ENCODE data around the gene PLCG2. TPM values are rescaled to one million over a fixed set of nuclear protein-coding genes. Genes with fewer than 3 reads are reported as not detected.
A peak's percentile ranks its signal among the peaks of the same experiment; 100 is the strongest.

PLCG2 gene
- total RNA-seq, 1 experiment from 2014 or later: 6.0 TPM

DNA sequence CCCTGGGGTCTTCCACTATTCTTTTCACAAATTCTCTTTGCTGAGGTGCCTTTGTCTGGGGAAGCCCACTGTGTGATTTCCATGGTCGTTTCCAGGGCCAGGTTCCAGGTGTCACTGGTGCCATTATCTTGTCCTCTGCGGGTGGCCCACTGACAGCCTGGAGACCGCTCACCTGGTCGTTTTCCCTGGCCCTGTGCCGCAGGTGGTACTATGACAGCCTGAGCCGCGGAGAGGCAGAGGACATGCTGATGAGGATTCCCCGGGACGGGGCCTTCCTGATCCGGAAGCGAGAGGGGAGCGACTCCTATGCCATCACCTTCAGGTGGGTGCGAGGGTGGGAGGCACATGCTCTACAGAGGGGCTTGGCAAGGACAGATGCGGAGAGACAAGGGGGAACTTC, 133.3 kb downstream of the PLCG2 start:
- no peak overlapping the region for H2AK5ac ChIP-seq (ENCODE audit: insufficient read length, low read length)
- H3K4me3 Mint-ChIP-seq: no peak overlapping the region
- H2BK15ac ChIP-seq (ENCODE audit: low read depth, low read length): no peak overlapping the region
- H4K91ac ChIP-seq (ENCODE audit: insufficient read length, low read depth, low read length): no peak overlapping the region
- H3K27me3 Mint-ChIP-seq (ENCODE audit: low read depth): no peaks in the 10 kb centered on the region
- H3K36me3 Mint-ChIP-seq (ENCODE audit: insufficient read depth in 1 of 3, low read depth in 3 of 3): no peaks in the 10 kb centered on the region
- H3K27ac ChIP-seq (ENCODE audit: insufficient read length, low read depth, low read length): no peak overlapping the region
- H2AFZ ChIP-seq (ENCODE audit: low read length): no peak overlapping the region
- no peak overlapping the region for H4K5ac ChIP-seq (ENCODE audit: insufficient read length, low read depth, low read length)
- H3K79me1 ChIP-seq (ENCODE audit: insufficient read depth, low read depth, low read length, poor library complexity, severe bottlenecking): no peaks in the 10 kb centered on the region
- no peak overlapping the region for H3T11ph ChIP-seq (ENCODE audit: low read length)
- no peak overlapping the region; the same call in 1 of the 2 replicates for H3K14ac ChIP-seq (ENCODE audit: insufficient read depth, low read length)
- H3K9ac ChIP-seq (ENCODE audit: extremely low read depth, insufficient read length, low read length): no peak overlapping the region
- no peak for DNase-seq
- H3K79me2 ChIP-seq (ENCODE audit: insufficient read depth, low read length): no peaks in the 10 kb centered on the region
- no peak overlapping the region for H3K4ac ChIP-seq (ENCODE audit: low read depth, low read length)
- H3K27ac Mint-ChIP-seq: peak overlapping the region in 2 of 3 experiments; percentile 24 to 76; a peak in 4 of 7 replicates
- H3K9me3 Mint-ChIP-seq: no peaks in the 10 kb centered on the region
- no CpG with 5 or more reads among the region's 14 CpGs for WGBS (ENCODE audit: extremely low coverage, insufficient read length, low lambda C conversion rate)
- H3K18ac ChIP-seq (ENCODE audit: insufficient read length, low read depth, low read length): no peak overlapping the region
- no peak overlapping the region for H3K23ac ChIP-seq (ENCODE audit: insufficient read length, low read depth, low read length)
- no peak overlapping the region for H4K8ac ChIP-seq (replicated peaks; ENCODE audit: insufficient read length, low read depth, low read length)
- no peak overlapping the region for H2BK20ac ChIP-seq (ENCODE audit: low read depth, low read length, poor library complexity, severe bottlenecking)
- no peaks in the 10 kb centered on the region for H3K27me3 ChIP-seq (ENCODE audit: insufficient read depth, low read length)
- H3K56ac ChIP-seq (ENCODE audit: insufficient read length, low read depth, low read length): no peak overlapping the region
- H3K4me1 ChIP-seq (ENCODE audit: insufficient read depth, low read length): no peaks in the 10 kb centered on the region
- H2BK5ac ChIP-seq (ENCODE audit: insufficient read length, low read length): no peak overlapping the region
- H3K9me3 ChIP-seq (ENCODE audit: control insufficient read depth, low read depth, low read length): no peaks in the 10 kb centered on the region
- no peak overlapping the region for H3K4me2 ChIP-seq (ENCODE audit: insufficient read depth, insufficient read length, low read length)
- no peaks in the 10 kb centered on the region for H3K23me2 ChIP-seq (ENCODE audit: insufficient read length, low read depth, low read length, poor library complexity, severe bottlenecking)
- TF ChIP-seq, protein P1, sequence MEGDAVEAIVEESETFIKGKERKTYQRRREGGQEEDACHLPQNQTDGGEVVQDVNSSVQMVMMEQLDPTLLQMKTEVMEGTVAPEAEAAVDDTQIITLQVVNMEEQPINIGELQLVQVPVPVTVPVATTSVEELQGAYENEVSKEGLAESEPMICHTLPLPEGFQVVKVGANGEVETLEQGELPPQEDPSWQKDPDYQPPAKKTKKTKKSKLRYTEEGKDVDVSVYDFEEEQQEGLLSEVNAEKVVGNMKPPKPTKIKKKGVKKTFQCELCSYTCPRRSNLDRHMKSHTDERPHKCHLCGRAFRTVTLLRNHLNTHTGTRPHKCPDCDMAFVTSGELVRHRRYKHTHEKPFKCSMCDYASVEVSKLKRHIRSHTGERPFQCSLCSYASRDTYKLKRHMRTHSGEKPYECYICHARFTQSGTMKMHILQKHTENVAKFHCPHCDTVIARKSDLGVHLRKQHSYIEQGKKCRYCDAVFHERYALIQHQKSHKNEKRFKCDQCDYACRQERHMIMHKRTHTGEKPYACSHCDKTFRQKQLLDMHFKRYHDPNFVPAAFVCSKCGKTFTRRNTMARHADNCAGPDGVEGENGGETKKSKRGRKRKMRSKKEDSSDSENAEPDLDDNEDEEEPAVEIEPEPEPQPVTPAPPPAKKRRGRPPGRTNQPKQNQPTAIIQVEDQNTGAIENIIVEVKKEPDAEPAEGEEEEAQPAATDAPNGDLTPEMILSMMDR (conservative IDR thresholded peaks at IDR 0.05): no peak
- H2BK12ac ChIP-seq (ENCODE audit: insufficient read length, low read depth, low read length): no peak overlapping the region
- no peaks in the 10 kb centered on the region for H4K20me1 ChIP-seq (ENCODE audit: control insufficient read depth, insufficient read depth, insufficient read length)
- H3K4me1 Mint-ChIP-seq: peaks cover 3 to 6% of the 10 kb centered on the region in 2 experiments; a peak in 3 of 4 replicates
- H2BK120ac ChIP-seq (ENCODE audit: low read depth, low read length, poor library complexity, severe bottlenecking): no peak overlapping the region
